Caco-2 (cell line): ENCODE results near the gene RALGPS1. TPM values are rescaled to one million over a fixed set of nuclear protein-coding genes. Genes with fewer than 3 reads are reported as not detected.
A peak's percentile ranks its signal among the peaks of the same experiment; 100 is the strongest.

Experiments
- BruUV-seq: library from RNA; stranded (reverse); fragments of 400-500 nt; replicated peaks from 2 replicates; lab custom pipeline; 2021; lab: Mats Ljungman, UMichigan
- CTCF ChIA-PET: fragments of 300-600 bp; sonication (Branson Sonifier 250); formaldehyde crosslinking; loops from one replicate; lab custom pipeline; 2022; ENCODE audit warnings: antibody characterized with exemption; lab: Charles Lee
- POLR2A ChIA-PET: fragments of 300-600 bp; sonication (Branson Sonifier 250); formaldehyde crosslinking; loops from one replicate; lab custom pipeline; 2022; ENCODE audit warnings: antibody characterized with exemption; lab: Charles Lee
- DNase-seq, 2 experiments: peaks; one replicate each; pipeline versions ENCODE4 v3.0.0 to v3.0.0-alpha.2; 2020 to 2022
- H3K27me3 ChIP-seq: replicated peaks from 2 replicates; pipeline ENCODE4 v1.6.0; 2011; ENCODE audit warnings: low read length; ENCODE audit not compliant: control insufficient read depth, insufficient read depth
- H3K36me3 ChIP-seq: 2 replicates; pipeline ENCODE4 v1.5.1; 2011; ENCODE audit warnings: low read length; ENCODE audit not compliant: control insufficient read depth, insufficient read depth
- H3K4me1 ChIP-seq: fragments of 250-450 bp; sonication (Bioruptor Pico); 2 replicates; pipeline ENCODE4 v1.5.1; 2020; ENCODE audit warnings: mild to moderate bottlenecking
- H3K4me3 ChIP-seq: 2 replicates; pipeline ENCODE4 v1.5.1; 2011; ENCODE audit warnings: low read depth, mild to moderate bottlenecking, control low read depth, low read length
- H3K9me3 ChIP-seq: fragments of 250-450 bp; sonication (Bioruptor Pico); 2 replicates; pipeline ENCODE4 v1.5.1; 2020; ENCODE audit warnings: mild to moderate bottlenecking, moderate library complexity
- H3K27ac Mint-ChIP-seq: one replicate; pipeline ENCODE4 v1.8.0; 2022; ENCODE audit warnings: mixed read lengths; ENCODE audit not compliant: unreplicated experiment
- H3K27me3 Mint-ChIP-seq: one replicate; pipeline ENCODE4 v1.8.0; 2022; ENCODE audit warnings: mixed read lengths; ENCODE audit not compliant: insufficient read depth, unreplicated experiment
- H3K36me3 Mint-ChIP-seq: one replicate; pipeline ENCODE4 v1.8.0; 2022; ENCODE audit warnings: mild to moderate bottlenecking, mixed read lengths; ENCODE audit not compliant: insufficient read depth, unreplicated experiment
- H3K4me1 Mint-ChIP-seq: one replicate; pipeline ENCODE4 v1.8.0; 2022; ENCODE audit warnings: low read depth, mixed read lengths; ENCODE audit not compliant: unreplicated experiment
- H3K4me3 Mint-ChIP-seq: one replicate; pipeline ENCODE4 v1.8.0; 2022; ENCODE audit warnings: mild to moderate bottlenecking, moderate library complexity, mixed read lengths; ENCODE audit not compliant: unreplicated experiment
- H3K9me3 Mint-ChIP-seq: one replicate; pipeline ENCODE4 v1.8.0; 2022; ENCODE audit warnings: mixed read lengths; ENCODE audit not compliant: unreplicated experiment
- CTCF ChIP-seq, 2 experiments: fragments of 200-600 bp in 1 of 2; IDR thresholded peaks; 1 replicate in 1 of 2; 2 replicates in 1 of 2; pipeline versions ENCODE4 v1.5.1 to v1.8.0; 2011 to 2022; ENCODE audit warnings: antibody characterized with exemption in 1 of 2, control low read depth in 1 of 2, inconsistent platforms in 1 of 2, low read depth in 1 of 2, low read length in 1 of 2, mild to moderate bottlenecking in 1 of 2, moderate library complexity in 1 of 2; ENCODE audit not compliant: insufficient read depth in 1 of 2, severe bottlenecking in 1 of 2, unreplicated experiment in 1 of 2
- intact Hi-C: fragments of 100-400 bp; cut with micrococcal nuclease; formaldehyde crosslinking; loops from one replicate; pipeline ENCODE4 v1.10.0; 2022; ENCODE audit not compliant: unreplicated experiment
- total RNA-seq: library from RNA; stranded (reverse); gene quantifications from 2 replicates; pipeline ENCODE4 v1.2.3, GENCODE V29; 2022

Gene RALGPS1
- total RNA-seq, 1 experiment from 2014 or later, result 41.5 TPM

GRCh38 chr9:127233989-127234388 is 319.4 kb downstream of the RALGPS1 start:
- POLR2A ChIA-PET, result no interaction called here
- Mint-ChIP-seq H3K4me1 (no peaks in the 10 kb centered on the region), H3K4me3 (no peak overlapping the region), H3K36me3 (peaks cover 6% of the 10 kb centered on the region), H3K9me3 (no peaks in the 10 kb centered on the region), H3K27ac (no peak overlapping the region), H3K27me3 (no peaks in the 10 kb centered on the region)
- H3K4me1 ChIP-seq, result no peaks in the 10 kb centered on the region
- DNase-seq, result no peak
- no peaks in the 10 kb centered on the region for H3K36me3 ChIP-seq
- intact Hi-C loops, result no loop called here
- no TSS peak for BruUV-seq
- no peaks in the 10 kb centered on the region for H3K9me3 ChIP-seq
- no peak for TF ChIP-seq CTCF (IDR thresholded peaks at IDR 0.05; ENCODE audit: insufficient read depth in 1 of 2, low read depth in 1 of 2, low read length in 1 of 2, severe bottlenecking in 1 of 2, unreplicated experiment in 1 of 2)
- CTCF ChIA-PET, result no interaction called here
- no peak overlapping the region for H3K4me3 ChIP-seq
- no peaks in the 10 kb centered on the region for H3K27me3 ChIP-seq

GRCh38 chr9:127237801-127238200 is 323.2 kb downstream of the RALGPS1 start:
- no peak for DNase-seq
- H3K4me1 ChIP-seq, result no peaks in the 10 kb centered on the region; the same call in 1 of the 2 replicates
- peaks cover 6% of the 10 kb centered on the region for H3K4me1 Mint-ChIP-seq
- TF ChIP-seq CTCF (IDR thresholded peaks at IDR 0.05; ENCODE audit: insufficient read depth in 1 of 2, low read depth in 1 of 2, low read length in 1 of 2, severe bottlenecking in 1 of 2, unreplicated experiment in 1 of 2), result no peak
- H3K4me3 Mint-ChIP-seq, result no peak overlapping the region
- H3K36me3 Mint-ChIP-seq, result no peaks in the 10 kb centered on the region
- no peaks in the 10 kb centered on the region for H3K27me3 Mint-ChIP-seq
- BruUV-seq, result no TSS peak
- H3K27me3 ChIP-seq, result no peaks in the 10 kb centered on the region
- H3K9me3 ChIP-seq, result no peaks in the 10 kb centered on the region
- H3K9me3 Mint-ChIP-seq, result no peaks in the 10 kb centered on the region
- intact Hi-C loops, result no loop called here
- no peaks in the 10 kb centered on the region for H3K36me3 ChIP-seq
- H3K4me3 ChIP-seq, result no peak overlapping the region
- POLR2A ChIA-PET, result no interaction called here
- CTCF ChIA-PET, result no interaction called here
- no peak overlapping the region for H3K27ac Mint-ChIP-seq

- Histone ChIP-seq H3K36me3 (no peaks in the 10 kb centered on the region), H3K9me3 (no peaks in the 10 kb centered on the region), H3K4me1 (peaks cover 5% of the 10 kb centered on the region; the same call in 1 of the 2 replicates), H3K4me3 (no peak overlapping the region), H3K27me3 (no peaks in the 10 kb centered on the region)
- ChIA-PET CTCF (no interaction called here), POLR2A (no interaction called here)
- intact Hi-C loops, result no loop called here
- H3K4me1 Mint-ChIP-seq, result peaks cover 6% of the 10 kb centered on the region
- no peaks in the 10 kb centered on the region for H3K9me3 Mint-ChIP-seq
- no TSS peak for BruUV-seq
- H3K36me3 Mint-ChIP-seq, result peaks cover 7% of the 10 kb centered on the region
- peak overlapping the region; percentile 39 for H3K27ac Mint-ChIP-seq
- DNase-seq, result peak; percentile 20 to 62
- TF ChIP-seq CTCF (IDR thresholded peaks at IDR 0.05; ENCODE audit: insufficient read depth in 1 of 2, low read depth in 1 of 2, low read length in 1 of 2, severe bottlenecking in 1 of 2, unreplicated experiment in 1 of 2), result no peak
- H3K27me3 Mint-ChIP-seq, result no peaks in the 10 kb centered on the region
- no peak overlapping the region for H3K4me3 Mint-ChIP-seq
These were observed 326.8 kb downstream of the RALGPS1 start for GRCh38 chr9:127241354-127241753.
